MM.1S (cell line): ENCODE results near the gene MEGF8.

Experiments
- DNase-seq: peaks from one replicate; pipeline ENCODE4 v3.0.0-alpha.2; 2015
- H2AFZ ChIP-seq: fragments of 300-600 bp; sonication (generic); 2 replicates; pipeline ENCODE4 v1.6.0; 2016; ENCODE audit warnings: antibody characterized with exemption, low read length
- H3F3A ChIP-seq: fragments of 300-600 bp; sonication (generic); 2 replicates; pipeline ENCODE4 v1.6.1; 2016; ENCODE audit warnings: mild to moderate bottlenecking, antibody characterized with exemption, low read length, moderate library complexity, mixed read lengths; ENCODE audit not compliant: insufficient read depth
- H3K27ac ChIP-seq: fragments of 300-600 bp; sonication (generic); 2 replicates; pipeline ENCODE4 v1.5.1; 2016; ENCODE audit warnings: mild to moderate bottlenecking, low read length
- H3K27me3 ChIP-seq: fragments of 300-600 bp; sonication (generic); replicated peaks from 2 replicates; pipeline ENCODE4 v1.6.0; 2016; ENCODE audit warnings: low read length; ENCODE audit not compliant: insufficient read depth
- H3K36me3 ChIP-seq: fragments of 300-600 bp; sonication (generic); replicated peaks from 2 replicates; pipeline ENCODE4 v1.6.1; 2016; ENCODE audit warnings: mild to moderate bottlenecking, low read length, mixed read lengths; ENCODE audit not compliant: insufficient read depth
- H3K4me1 ChIP-seq: fragments of 300-600 bp; sonication (generic); 2 replicates; pipeline ENCODE4 v1.6.1; 2016; ENCODE audit warnings: low read length, mixed read lengths
- H3K4me2 ChIP-seq: fragments of 300-600 bp; sonication (generic); 2 replicates; pipeline ENCODE4 v1.6.0; 2016; ENCODE audit warnings: low read depth, low read length
- H3K4me3 ChIP-seq: fragments of 300-600 bp; sonication (generic); 2 replicates; pipeline ENCODE4 v1.5.1; 2016; ENCODE audit warnings: low read length, mixed read lengths
- H3K79me2 ChIP-seq: fragments of 300-600 bp; sonication (generic); 2 replicates; pipeline ENCODE4 v1.6.1; 2016; ENCODE audit warnings: mixed run types, low read length, mixed read lengths
- H3K9ac ChIP-seq: fragments of 300-600 bp; sonication (generic); 2 replicates; pipeline ENCODE4 v1.6.1; 2016; ENCODE audit warnings: low read length, mixed read lengths
- H3K9me2 ChIP-seq: fragments of 300-600 bp; sonication (generic); replicated peaks from 2 replicates; pipeline ENCODE4 v1.6.1; 2016; ENCODE audit warnings: mild to moderate bottlenecking, low read length, mixed read lengths; ENCODE audit not compliant: insufficient read depth
- H3K9me3 ChIP-seq: fragments of 300-600 bp; sonication (generic); replicated peaks from 2 replicates; pipeline ENCODE4 v1.6.1; 2016; ENCODE audit warnings: mild to moderate bottlenecking, low read length, mixed read lengths; ENCODE audit not compliant: insufficient read depth
- H4K20me1 ChIP-seq: fragments of 300-600 bp; sonication (generic); 2 replicates; pipeline ENCODE4 v1.6.1; 2016; ENCODE audit warnings: mild to moderate bottlenecking, low read length, moderate library complexity, mixed read lengths; ENCODE audit not compliant: insufficient read depth
- EZH2 ChIP-seq: fragments of 300-600 bp; sonication (generic); optimal IDR thresholded peaks from 2 replicates; pipeline ENCODE3; 2017; ENCODE audit warnings: low read depth, mild to moderate bottlenecking, antibody characterized with exemption, low read length, mixed read lengths
- EZH2phosphoT487 ChIP-seq: fragments of 300-600 bp; sonication (generic); IDR thresholded peaks from 2 replicates; pipeline ENCODE4 v1.6.1; 2018; ENCODE audit warnings: antibody characterized with exemption, low read length
- TF ChIP-seq, protein P1 (sequence below): fragments of 300-600 bp; sonication (generic); IDR thresholded peaks from 2 replicates; pipeline ENCODE4 v1.5.1; 2016; ENCODE audit warnings: antibody characterized with exemption, low read length, mixed read lengths

The MEGF8 gene

DNA sequence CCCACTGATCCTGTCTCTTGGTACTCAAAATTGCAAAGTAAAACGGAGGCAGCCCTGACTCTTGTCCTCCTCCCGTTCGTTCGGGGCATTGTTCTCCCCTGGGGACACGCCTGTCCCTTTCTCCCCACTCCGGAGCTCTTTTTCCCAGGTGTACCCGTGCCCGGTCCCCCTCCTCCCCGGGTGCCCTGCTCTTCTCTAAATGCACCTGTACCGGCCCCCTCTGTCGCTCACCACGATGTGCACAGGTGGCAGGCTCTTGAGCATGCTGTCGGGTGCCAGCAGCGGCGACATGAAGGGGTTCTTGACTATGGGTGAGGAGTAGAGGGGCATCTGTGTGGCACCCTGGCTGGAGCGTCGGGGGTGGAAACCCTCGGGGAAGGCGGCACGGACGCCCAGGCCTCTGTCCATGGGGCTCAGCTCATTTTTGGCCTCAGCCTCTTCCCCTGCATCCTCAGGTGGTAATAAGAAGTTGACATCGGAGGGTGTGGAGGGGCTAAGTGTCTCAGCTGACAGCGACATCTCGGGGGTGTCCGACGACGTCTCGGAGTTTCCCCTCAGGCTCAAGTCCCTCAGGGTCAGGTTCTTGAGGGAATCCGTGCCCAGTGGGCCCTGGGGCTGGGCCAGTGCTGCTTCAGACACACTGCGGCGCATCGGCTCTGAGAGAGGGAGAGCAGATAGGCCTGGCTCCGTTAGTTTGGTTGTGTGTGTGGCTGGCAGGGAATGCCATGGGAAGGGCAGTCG, 77.1 kb downstream of the MEGF8 start:
- Histone ChIP-seq H3K36me3 (no peaks in the 10 kb centered on the region), H3K4me3 (no peak overlapping the region), H3K9me3 (no peaks in the 10 kb centered on the region), H3K79me2 (peaks cover 4% of the 10 kb centered on the region), H4K20me1 (no peaks in the 10 kb centered on the region), H2AFZ (no peak overlapping the region), H3F3A (no peaks in the 10 kb centered on the region), H3K27ac (no peak overlapping the region), H3K9me2 (no peaks in the 10 kb centered on the region), H3K4me2 (no peak overlapping the region), H3K9ac (no peak overlapping the region), H3K27me3 (no peaks in the 10 kb centered on the region), H3K4me1 (0 out of 2 replicates have a peak, but pooled peaks cover 4% of the 10 kb centered on the region)
- TF ChIP-seq, protein P1, sequence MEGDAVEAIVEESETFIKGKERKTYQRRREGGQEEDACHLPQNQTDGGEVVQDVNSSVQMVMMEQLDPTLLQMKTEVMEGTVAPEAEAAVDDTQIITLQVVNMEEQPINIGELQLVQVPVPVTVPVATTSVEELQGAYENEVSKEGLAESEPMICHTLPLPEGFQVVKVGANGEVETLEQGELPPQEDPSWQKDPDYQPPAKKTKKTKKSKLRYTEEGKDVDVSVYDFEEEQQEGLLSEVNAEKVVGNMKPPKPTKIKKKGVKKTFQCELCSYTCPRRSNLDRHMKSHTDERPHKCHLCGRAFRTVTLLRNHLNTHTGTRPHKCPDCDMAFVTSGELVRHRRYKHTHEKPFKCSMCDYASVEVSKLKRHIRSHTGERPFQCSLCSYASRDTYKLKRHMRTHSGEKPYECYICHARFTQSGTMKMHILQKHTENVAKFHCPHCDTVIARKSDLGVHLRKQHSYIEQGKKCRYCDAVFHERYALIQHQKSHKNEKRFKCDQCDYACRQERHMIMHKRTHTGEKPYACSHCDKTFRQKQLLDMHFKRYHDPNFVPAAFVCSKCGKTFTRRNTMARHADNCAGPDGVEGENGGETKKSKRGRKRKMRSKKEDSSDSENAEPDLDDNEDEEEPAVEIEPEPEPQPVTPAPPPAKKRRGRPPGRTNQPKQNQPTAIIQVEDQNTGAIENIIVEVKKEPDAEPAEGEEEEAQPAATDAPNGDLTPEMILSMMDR = no peak
- no peak for TF ChIP-seq EZH2
- no peak for TF ChIP-seq EZH2phosphoT487
- DNase-seq = no peak

DNA sequence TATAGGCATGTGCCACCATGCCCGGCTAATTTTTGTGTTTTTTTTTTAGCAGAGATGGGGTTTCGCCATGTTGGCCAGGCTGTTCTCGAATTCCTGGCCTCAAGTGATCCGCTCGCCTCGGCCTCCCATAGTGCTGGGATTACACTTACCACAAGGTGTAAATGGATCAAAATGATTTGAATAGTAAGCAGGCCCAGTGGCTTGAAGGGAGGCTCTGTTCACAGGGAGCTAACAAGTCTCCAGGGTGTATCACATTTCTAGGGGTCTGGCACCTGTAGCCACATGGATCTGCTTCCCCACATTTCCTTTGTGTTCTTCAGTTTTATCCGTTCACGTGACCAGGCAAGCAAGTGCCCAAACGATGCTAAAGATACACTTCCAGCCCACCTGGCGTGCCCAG, 78.2 kb downstream of the MEGF8 start:
- no peak overlapping the region for H2AFZ ChIP-seq
- H3K4me1 ChIP-seq = no peaks in the 10 kb centered on the region
- no peaks in the 10 kb centered on the region for H3K27me3 ChIP-seq
- TF ChIP-seq, protein P1 = no peak
- no peak for TF ChIP-seq EZH2phosphoT487
- TF ChIP-seq EZH2 = no peak
- H3K4me3 ChIP-seq = no peak overlapping the region
- no peaks in the 10 kb centered on the region for H3K9me2 ChIP-seq
- no peaks in the 10 kb centered on the region for H4K20me1 ChIP-seq
- DNase-seq = no peak
- H3K79me2 ChIP-seq = no peaks in the 10 kb centered on the region
- H3K4me2 ChIP-seq = no peak overlapping the region
- no peak overlapping the region for H3K9ac ChIP-seq
- H3K9me3 ChIP-seq = no peaks in the 10 kb centered on the region
- no peaks in the 10 kb centered on the region for H3K36me3 ChIP-seq
- no peak overlapping the region for H3K27ac ChIP-seq
- no peaks in the 10 kb centered on the region for H3F3A ChIP-seq

GRCh38 chr19:42406111-42406510, 80.7 kb downstream of the MEGF8 start:
- H3K79me2 ChIP-seq = no peaks in the 10 kb centered on the region
- H3K9ac ChIP-seq = no peak overlapping the region
- no peaks in the 10 kb centered on the region for H3K4me1 ChIP-seq
- no peak overlapping the region for H2AFZ ChIP-seq
- no peak overlapping the region for H3K4me2 ChIP-seq
- H3K9me2 ChIP-seq = no peaks in the 10 kb centered on the region
- H3K27ac ChIP-seq = no peak overlapping the region
- H3K36me3 ChIP-seq = no peaks in the 10 kb centered on the region
- no peak overlapping the region for H3K4me3 ChIP-seq
- no peaks in the 10 kb centered on the region for H3K27me3 ChIP-seq
- DNase-seq = no peak
- no peaks in the 10 kb centered on the region for H3K9me3 ChIP-seq
- no peaks in the 10 kb centered on the region for H4K20me1 ChIP-seq
- no peaks in the 10 kb centered on the region for H3F3A ChIP-seq
- TF ChIP-seq, protein P1 = no peak
- TF ChIP-seq EZH2 = no peak
- TF ChIP-seq EZH2phosphoT487 = no peak
